HG03460 (cell line): Measurements from ENCODE around the gene HEY2.
"Not testable (repeated sequence)": the region's sequence is repeated elsewhere in the genome, so short reads cannot be mapped to it uniquely, and the experiment has no call there.

Experiments
- ATAC-seq: cut with Tn5 transposase; IDR thresholded peaks from one replicate; pipeline ENCODE4 v1.9.1; 2021; ENCODE audit not compliant: unreplicated experiment

The HEY2 gene

GRCh38 chr6:125793863-125794262 is 44.4 kb downstream of the HEY2 start:
- ATAC-seq, result no peak

GRCh38 chr6:125794342-125795137 is 45.1 kb downstream of the HEY2 start:
- ATAC-seq, result no peak

DNA sequence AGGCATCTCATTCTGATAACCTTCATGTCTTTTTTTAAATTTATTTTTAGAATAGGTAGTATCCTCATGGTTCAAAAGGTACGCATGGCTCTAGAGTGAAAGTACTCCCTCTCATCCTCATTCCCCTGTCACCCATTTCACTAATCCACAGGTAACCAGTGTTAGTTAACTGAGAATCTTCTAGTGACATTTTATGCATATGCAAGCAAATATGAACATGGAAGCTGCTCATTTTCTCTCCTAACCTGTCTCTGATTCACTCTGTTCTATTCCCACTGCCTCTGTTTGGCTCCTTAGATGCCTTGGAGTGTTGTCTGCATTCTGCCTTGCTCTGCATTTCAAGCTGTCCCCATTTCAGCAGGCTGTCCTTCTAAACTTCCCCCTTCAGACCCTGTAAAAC is 45.9 kb downstream of the HEY2 start:
- no peak for ATAC-seq

DNA sequence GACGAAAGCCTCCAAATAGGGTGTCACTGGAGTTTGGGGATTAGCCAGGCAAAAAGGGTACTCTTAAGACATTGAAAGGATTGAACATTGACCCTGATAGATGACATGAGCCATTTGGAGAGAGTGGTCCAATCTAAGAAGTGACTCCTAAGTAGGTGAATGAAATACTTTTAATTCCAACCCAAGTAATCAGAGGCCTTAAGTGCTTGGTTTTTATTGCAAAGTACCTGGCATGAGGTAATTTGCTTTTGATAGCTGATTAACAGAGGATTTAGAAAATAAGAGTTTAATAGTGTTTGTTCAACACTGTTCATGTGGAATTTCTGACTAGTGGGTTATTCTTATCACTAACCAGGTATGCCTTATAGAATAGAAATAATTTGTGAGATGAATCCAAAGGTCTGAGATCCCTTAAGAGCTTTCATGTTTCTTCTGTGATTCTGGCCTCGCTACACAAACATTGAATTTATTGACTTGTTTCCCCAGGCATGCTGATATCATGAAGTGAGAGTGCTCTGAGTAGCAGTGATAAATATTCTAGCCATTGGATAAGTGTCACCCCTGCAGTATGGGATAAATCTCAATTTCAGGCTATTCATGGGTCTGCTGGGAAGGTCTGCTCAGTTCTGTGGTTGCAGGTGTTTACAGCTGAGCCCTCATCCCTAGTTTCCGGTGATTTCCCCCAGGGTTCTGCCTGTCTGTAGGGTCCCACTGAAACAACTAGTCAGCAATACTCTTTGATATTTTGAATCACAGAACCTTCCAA is 47.9 kb downstream of the HEY2 start:
- no peak for ATAC-seq

DNA sequence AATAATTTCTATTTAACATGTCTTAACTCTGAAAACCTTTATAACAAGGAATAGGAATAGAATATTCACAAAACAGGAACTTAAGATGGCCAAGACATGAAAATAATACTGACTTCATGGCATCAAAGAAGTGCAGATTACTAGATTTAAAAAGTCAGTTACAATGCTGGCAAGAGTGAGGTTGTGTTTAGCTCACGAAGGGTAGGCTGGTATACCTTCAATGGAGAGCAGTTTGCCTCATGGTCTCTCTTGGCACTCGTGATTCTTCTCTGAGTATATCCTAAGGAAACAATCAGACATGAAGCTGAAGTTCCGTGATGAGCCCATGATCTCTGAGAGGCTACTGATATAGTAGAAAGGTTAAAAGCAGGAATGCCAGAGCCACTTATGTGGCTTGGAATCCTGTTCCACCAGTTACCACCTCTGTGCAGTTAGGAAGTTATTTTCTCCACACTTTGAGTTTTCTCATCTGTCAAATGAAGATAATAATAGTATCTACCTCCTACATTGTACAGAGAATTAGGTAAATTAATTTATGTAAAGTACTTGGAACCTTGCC is 48.5 kb downstream of the HEY2 start:
- ATAC-seq, result no peak

GRCh38 chr6:125798734-125799508 is 49.5 kb downstream of the HEY2 start:
- ATAC-seq, result peak; percentile 89

DNA sequence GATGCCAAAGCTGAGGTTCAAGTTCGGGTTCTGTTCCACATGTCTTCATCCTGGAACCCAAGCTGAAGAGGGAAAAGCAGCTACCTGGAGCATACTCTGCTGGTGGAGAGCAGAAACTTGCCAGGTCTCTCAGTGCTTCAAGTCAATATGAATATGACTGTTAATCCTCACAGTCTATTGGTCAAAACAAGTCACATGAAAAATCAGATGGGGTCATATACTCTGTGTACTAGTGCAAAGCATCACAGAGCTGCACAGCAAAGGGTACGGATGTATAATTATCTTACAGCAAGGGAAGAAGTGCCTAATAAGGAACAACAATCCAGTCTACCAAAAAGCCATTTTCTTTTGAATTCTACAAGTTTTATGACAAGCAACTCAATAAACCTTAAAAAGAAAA is 53.0 kb downstream of the HEY2 start:
- no peak for ATAC-seq

GRCh38 chr6:125802943-125803377 is 53.5 kb downstream of the HEY2 start:
- no peak for ATAC-seq

GRCh38 chr6:125804264-125804663 is 54.8 kb downstream of the HEY2 start:
- ATAC-seq, result peak; percentile 47

DNA sequence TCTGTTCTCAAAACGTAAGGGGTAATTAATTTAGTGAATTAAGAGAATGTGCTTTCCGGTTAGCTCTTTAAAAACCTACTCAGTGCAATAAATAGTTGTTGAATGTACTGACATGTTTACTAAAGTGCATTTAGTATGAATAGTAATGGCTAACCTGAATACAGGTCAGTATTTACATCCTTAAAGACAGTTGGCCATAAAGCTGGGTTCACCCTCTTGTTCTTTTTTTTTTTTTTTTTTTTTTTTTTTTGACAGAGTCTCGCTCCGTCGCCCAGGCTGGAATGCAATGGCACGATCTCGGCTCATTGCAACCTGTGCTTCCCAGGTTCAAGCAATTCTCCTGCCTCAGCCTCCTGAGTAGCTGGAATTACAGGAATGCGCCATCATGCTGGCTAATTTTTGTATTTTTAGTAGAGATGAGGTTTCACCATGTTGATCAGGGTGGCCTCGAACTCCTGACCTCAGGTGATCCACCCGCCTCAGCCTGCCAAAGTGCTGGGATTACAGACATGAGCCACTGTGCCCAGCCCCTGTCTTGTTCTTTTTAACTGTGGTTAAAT is 55.5 kb downstream of the HEY2 start:
- ATAC-seq, result not testable (repeated sequence)

DNA sequence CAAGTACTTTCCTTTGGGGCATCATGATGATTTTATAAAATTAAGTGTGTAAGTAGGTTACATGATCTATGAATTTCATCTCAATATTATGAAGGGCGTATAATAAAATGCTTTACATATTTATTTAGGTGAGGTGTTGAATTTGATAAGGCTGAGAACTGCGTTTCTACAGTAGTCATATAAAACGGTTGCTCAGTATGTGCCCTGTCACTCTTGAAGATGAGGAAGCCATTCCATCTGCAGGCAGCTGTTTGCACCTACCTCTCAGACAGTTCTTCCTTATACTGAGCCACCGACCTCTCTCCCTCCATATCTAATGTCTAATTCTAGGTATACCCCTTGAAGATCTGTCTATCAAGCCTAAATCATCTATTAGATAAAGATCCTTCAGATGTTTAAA is 57.4 kb downstream of the HEY2 start:
- ATAC-seq, result no peak

- no peak for ATAC-seq
Observed at GRCh38 chr6:125807293-125807692, 57.9 kb downstream of the HEY2 start.

- ATAC-seq, result peak; percentile 26
Observed at GRCh38 chr6:125808060-125808459, 58.6 kb downstream of the HEY2 start.

- ATAC-seq, result no peak
Observed at GRCh38 chr6:125808591-125808990, 59.2 kb downstream of the HEY2 start.

- no peak for ATAC-seq
Observed at GRCh38 chr6:125809570-125810170, 60.2 kb downstream of the HEY2 start.

- no peak for ATAC-seq
Observed at GRCh38 chr6:125810445-125810844, 61.0 kb downstream of the HEY2 start.
